HUES64 (cell line): ENCODE measurements around the gene SLFNL1. TPM values are rescaled to one million over a fixed set of nuclear protein-coding genes. Genes with fewer than 3 reads are reported as not detected.

Experiments
- H3K27ac ChIP-seq: 2 replicates; pipeline ENCODE4 v1.7.0; 2013; ENCODE audit warnings: low read depth, low read length, inconsistent platforms
- H3K27me3 ChIP-seq: 2 replicates; pipeline ENCODE4 v1.6.1; 2013; ENCODE audit warnings: mild to moderate bottlenecking, low read length; ENCODE audit not compliant: insufficient read depth
- H3K36me3 ChIP-seq: 2 replicates; pipeline ENCODE4 v1.6.1; 2013; ENCODE audit warnings: mild to moderate bottlenecking, low read length; ENCODE audit not compliant: insufficient read depth
- H3K4me1 ChIP-seq: 2 replicates; pipeline ENCODE4 v1.6.1; 2013; ENCODE audit warnings: mild to moderate bottlenecking, low read length, moderate library complexity; ENCODE audit not compliant: insufficient read depth
- H3K4me3 ChIP-seq: 2 replicates; pipeline ENCODE4 v1.5.1; 2013; ENCODE audit warnings: mild to moderate bottlenecking, low read length, moderate library complexity
- H3K9ac ChIP-seq: 2 replicates; pipeline ENCODE4 v1.6.1; 2013; ENCODE audit warnings: mild to moderate bottlenecking, low read depth, low read length
- H3K9me3 ChIP-seq: 2 replicates; pipeline ENCODE4 v1.6.1; 2013; ENCODE audit warnings: low read depth, low read length; ENCODE audit not compliant: insufficient read depth
- WGBS: fragments of 150-250, 120-280 bp; methylation state at CpG from one replicate; pipeline ENCODE4 v1.1.7; 2013; ENCODE audit warnings: missing lambda C conversion rate; 5-methylcytosine and 5-hydroxymethylcytosine counted together
- polyA plus RNA-seq, 2 experiments: library from polyadenylated mRNA; stranded (reverse); fragments of 50-300 nt; gene quantifications; one replicate each; pipeline ENCODE4 v1.2.3, GENCODE V29; 2013

Gene SLFNL1
- polyA plus RNA-seq (2013, experiment 1 of 2): not detected
- not detected for polyA plus RNA-seq (2013, experiment 2 of 2)

DNA sequence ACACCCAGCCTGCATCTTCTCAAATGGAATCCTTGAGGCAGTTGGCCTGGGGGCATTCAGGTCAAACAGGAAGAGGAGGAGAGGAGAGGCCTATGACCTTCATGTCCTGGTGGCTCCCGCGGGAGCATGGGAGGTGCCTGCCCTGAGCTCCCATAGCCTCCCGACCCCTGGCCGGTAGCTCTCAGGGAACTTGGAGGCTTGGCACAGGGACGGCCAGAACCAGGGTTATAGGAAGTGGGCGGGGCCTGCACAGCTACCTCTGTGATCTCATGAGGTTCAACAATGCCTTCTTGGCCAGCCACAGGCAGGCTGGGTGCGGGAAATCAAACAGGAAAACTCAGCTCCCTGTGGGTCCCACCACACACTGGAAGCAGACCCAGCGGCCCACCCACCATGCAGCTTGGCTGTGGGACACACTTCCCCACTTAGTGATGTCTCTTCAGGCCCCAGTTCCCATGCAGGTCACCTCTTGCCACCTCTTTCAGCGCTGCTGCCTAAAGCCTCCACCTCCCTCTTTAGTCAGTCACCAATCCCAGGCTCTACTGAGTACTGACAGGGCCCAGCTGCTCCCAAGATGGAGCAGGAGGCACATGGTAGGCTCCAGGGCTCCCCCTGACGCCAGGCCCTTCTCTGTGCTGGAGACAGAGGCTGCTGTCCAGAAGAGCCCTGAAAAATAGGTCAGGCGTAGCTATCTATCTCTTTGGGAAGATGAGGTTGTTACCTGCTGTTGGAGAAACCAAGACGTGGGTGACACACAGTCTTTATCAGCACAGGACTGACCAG lies at the start of gene SLFNL1:
Gene SLFNL1 (minus strand): TSS at position 200 of the 783 bp plus-strand sequence. CDS start 1,065 bp downstream, outside the sequence.
- peaks cover 3% of the 10 kb centered on the region; the same call in 1 of the 2 replicates for H3K4me1 ChIP-seq
- H3K27ac ChIP-seq: no peak within 1 kb of the TSS
- H3K9ac ChIP-seq: no peak within 1 kb of the TSS
- H3K9me3 ChIP-seq: no peaks in the 10 kb centered on the region
- H3K36me3 ChIP-seq: peaks cover 18% of the 10 kb centered on the region
- no peaks in the 10 kb centered on the region for H3K27me3 ChIP-seq
- H3K4me3 ChIP-seq: no peak within 1 kb of the TSS
- WGBS: 79% methylated on average over 12 of the region's 12 CpGs

DNA sequence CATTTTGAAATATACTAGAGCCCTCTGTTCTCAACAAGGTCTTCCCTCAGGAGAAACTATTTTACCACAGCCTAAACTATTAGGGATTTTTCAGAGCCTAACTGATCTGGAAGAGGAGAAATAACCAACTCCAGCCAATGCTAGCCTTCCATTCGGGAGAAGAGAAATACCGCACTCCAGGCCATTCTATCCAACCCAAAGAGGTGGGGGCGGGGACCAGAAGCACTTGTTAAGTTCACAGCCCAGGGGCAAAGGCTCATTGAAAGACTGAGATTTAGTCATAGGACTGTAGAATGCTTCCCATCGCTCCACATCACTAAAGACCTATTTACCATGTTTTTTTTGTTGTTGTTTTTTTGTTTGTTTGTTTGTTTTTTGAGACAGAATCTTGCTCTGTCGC lies 35.4 kb upstream of the SLFNL1 start:
- Histone ChIP-seq H3K9me3 (no peaks in the 10 kb centered on the region), H3K4me1 (peaks cover 6% of the 10 kb centered on the region; the same call in 1 of the 2 replicates), H3K9ac (no peak overlapping the region), H3K27ac (no peak overlapping the region), H3K4me3 (no peak overlapping the region), H3K36me3 (no peaks in the 10 kb centered on the region; the same call in 1 of the 2 replicates), H3K27me3 (no peaks in the 10 kb centered on the region)
- WGBS: 72% methylated on average over 3 of the region's 5 CpGs

DNA sequence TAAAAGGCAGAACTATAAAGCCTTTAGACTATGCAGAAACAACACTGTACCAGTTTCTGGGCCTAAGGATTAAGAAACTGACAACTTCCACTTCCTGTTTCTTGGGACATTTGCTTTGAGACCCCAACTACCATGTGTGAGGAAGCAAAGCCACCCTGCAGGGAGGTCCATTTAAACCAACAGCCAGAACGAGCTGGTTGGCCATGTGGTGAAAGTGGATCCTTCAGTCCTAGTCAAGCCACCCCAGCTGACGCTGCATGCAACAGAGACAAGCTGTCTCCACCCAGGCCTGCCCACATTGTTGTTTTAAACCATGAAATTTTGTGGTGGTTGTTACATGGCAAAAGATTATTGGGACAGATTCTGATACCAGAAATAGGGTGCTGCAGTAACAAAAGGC lies 31.8 kb upstream of the SLFNL1 start:
- H3K4me1 ChIP-seq: peaks cover 6% of the 10 kb centered on the region; the same call in 1 of the 2 replicates
- 57% methylated on average over 2 of the region's 2 CpGs for WGBS
- H3K36me3 ChIP-seq: 0 out of 2 replicates have a peak, but pooled peaks cover 3% of the 10 kb centered on the region
- H3K27me3 ChIP-seq: no peaks in the 10 kb centered on the region
- H3K27ac ChIP-seq: no peak overlapping the region
- H3K9ac ChIP-seq: no peak overlapping the region
- no peak overlapping the region for H3K4me3 ChIP-seq
- H3K9me3 ChIP-seq: no peaks in the 10 kb centered on the region

DNA sequence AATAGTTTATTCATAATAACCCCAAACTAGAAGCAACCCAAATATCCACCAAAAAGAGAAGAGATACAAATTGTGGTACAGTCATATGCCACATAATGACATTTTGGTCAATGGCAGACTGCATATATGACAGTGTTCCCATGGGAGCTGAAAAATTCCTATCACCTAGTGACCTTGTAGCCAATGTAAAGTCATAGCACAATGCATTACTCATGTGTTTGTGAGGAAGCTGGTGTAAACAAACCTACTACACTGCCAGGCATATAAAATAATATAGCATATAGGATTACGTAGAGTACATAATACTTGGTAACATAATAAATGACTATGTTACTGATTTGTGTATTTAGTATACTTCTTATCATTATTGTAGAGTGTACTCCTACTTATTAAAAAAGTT lies 29.5 kb upstream of the SLFNL1 start:
- H3K36me3 ChIP-seq: peaks cover 11% of the 10 kb centered on the region; the same call in 1 of the 2 replicates
- no peaks in the 10 kb centered on the region for H3K4me1 ChIP-seq
- WGBS: no CpG with 5 or more reads among the region's 1 CpG

DNA sequence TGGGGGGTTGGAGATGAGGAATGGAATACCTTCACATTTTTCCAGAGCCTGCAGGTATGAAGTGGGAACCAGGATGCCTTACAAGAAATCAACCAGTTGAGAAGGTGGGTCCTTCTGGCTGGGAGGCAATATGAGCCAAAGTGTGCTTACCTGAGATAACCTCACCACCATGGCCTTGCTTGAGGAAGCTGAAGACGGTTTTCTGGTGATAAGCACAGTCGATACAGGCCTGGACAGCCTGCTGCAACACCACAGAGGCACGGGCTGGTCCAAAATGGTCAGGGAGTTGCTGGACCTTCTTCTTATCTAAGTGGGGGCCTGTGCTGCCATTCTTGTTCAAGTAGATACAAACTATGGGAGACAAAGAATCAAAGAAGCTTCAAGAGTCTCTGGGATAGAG lies 27.0 kb upstream of the SLFNL1 start:
- Histone ChIP-seq H3K27ac (no peak overlapping the region), H3K9ac (no peak overlapping the region), H3K4me3 (no peak overlapping the region), H3K27me3 (no peaks in the 10 kb centered on the region), H3K9me3 (no peaks in the 10 kb centered on the region), H3K36me3 (peaks cover 17% of the 10 kb centered on the region; the same call in 1 of the 2 replicates), H3K4me1 (no peaks in the 10 kb centered on the region)
- WGBS: 91% methylated on average over 3 of the region's 3 CpGs

More for the DNA sequence above, 29.5 kb upstream of the SLFNL1 start:
- no peaks in the 10 kb centered on the region for H3K27me3 ChIP-seq
- no peak overlapping the region for H3K4me3 ChIP-seq
- no peak overlapping the region for H3K9ac ChIP-seq
- no peak overlapping the region for H3K27ac ChIP-seq
- H3K9me3 ChIP-seq: no peaks in the 10 kb centered on the region

DNA sequence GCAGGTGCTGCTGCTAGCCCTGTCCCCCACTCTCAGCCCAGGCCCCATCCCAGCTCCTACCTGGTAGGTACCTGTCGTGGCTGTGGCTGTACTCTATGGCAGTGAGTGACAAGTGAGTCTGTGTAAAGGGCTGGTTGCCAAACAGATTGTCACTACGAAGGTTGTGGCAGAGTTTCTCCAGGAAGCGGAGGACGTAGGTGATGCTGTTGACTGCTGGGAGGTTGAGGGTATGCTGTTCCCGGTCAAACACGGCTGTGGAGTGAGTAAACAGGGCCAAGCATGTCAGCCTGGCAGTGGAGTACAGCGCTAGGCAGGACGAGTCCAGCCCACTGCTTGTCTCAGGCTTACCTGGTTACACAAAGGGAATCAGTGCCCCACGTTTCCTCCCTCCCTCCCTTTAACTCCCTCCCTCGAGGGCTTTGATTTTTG lies 24.8 kb upstream of the SLFNL1 start:
- H3K4me3 ChIP-seq: no peak overlapping the region
- no peak overlapping the region for H3K27ac ChIP-seq
- WGBS: 90% methylated on average over 10 of the region's 10 CpGs
- H3K9me3 ChIP-seq: no peaks in the 10 kb centered on the region
- H3K9ac ChIP-seq: no peak overlapping the region
- H3K36me3 ChIP-seq: peaks cover 17% of the 10 kb centered on the region; the same call in 1 of the 2 replicates
- H3K4me1 ChIP-seq: no peaks in the 10 kb centered on the region
- H3K27me3 ChIP-seq: no peaks in the 10 kb centered on the region

DNA sequence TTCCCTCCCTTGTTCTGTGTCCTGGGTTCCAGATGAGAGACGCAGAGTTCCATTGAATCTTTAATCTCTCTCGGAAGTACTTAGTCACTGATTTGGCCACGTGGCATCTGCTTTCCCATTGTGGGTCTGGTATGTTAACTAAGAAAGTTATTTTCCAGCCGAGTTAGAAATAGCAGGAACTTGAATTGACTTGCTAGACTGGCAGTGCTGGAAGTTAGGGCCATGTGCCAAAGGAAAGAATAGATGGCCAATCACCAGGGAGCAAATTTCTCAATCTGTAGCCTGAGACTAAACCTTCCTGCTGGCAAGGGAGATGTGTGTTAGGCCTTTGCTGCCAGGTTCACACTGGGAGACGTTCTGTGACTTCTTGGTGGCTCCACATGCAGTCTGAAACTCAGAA lies 24.2 kb upstream of the SLFNL1 start:
- H3K4me3 ChIP-seq: no peak overlapping the region
- WGBS: 89% methylated on average over 5 of the region's 5 CpGs
- no peak overlapping the region for H3K9ac ChIP-seq
- H3K36me3 ChIP-seq: peaks cover 17% of the 10 kb centered on the region; the same call in 1 of the 2 replicates
- no peaks in the 10 kb centered on the region for H3K27me3 ChIP-seq
- H3K4me1 ChIP-seq: no peaks in the 10 kb centered on the region
- H3K27ac ChIP-seq: no peak overlapping the region
- H3K9me3 ChIP-seq: no peaks in the 10 kb centered on the region

DNA sequence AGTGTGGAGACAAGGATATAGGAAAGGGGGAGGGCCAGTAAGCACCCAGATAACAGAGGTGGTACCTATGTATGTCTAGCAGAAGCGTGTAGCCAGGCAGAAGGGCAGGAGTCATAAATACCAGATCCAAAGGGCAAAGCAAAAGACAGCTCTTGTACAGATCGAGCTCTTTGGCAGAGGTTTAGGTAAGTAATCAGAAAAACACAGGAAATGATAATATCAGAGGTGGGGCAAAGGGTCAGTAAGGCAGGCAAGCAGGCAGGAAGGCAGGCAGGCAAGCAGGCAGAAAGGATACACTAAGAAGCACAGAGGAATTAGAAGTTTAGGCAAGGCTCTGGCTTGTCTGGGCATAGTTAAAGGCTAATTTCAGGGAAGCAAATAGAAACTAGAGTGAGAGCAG lies 22.7 kb upstream of the SLFNL1 start:
- H3K36me3 ChIP-seq: peaks cover 17% of the 10 kb centered on the region; the same call in 1 of the 2 replicates
- H3K4me3 ChIP-seq: no peak overlapping the region
- WGBS: 86% methylated on average over 2 of the region's 2 CpGs
- H3K9ac ChIP-seq: no peak overlapping the region
- H3K27ac ChIP-seq: no peak overlapping the region
- no peaks in the 10 kb centered on the region for H3K27me3 ChIP-seq
- no peaks in the 10 kb centered on the region for H3K9me3 ChIP-seq
- no peaks in the 10 kb centered on the region for H3K4me1 ChIP-seq

DNA sequence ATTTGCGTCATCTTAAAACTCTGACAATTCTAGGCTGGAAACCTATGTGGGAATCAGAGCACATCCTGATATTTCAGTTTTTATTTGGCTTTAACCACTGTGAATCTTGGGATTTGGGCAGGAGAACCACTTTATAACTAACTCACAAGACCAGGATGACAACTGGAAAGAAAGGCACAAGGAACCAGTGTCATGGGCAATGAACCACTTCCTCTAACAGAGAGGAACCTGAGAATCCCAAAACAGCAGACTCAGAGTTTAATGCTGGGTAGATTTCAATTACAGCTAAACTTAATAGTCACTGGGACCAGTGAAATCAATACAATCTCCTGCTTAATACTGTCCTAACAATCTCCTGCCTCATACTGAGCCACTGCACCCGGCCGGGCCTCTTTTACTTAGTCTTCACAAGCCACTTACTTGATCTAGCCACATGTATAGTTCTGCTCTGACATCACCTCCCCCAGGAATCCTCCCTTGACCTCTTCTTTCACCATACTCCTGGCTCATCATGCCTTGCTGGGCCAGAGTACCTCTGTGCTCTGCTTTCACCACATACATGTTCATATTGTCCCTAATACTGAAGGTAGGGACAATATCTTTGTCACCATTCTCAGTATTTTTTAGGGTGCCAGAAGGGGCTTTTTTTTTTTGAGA lies 20.2 kb upstream of the SLFNL1 start:
- WGBS: 93% methylated on average over 3 of the region's 3 CpGs
- peaks cover 8% of the 10 kb centered on the region; the same call in 1 of the 2 replicates for H3K36me3 ChIP-seq

DNA sequence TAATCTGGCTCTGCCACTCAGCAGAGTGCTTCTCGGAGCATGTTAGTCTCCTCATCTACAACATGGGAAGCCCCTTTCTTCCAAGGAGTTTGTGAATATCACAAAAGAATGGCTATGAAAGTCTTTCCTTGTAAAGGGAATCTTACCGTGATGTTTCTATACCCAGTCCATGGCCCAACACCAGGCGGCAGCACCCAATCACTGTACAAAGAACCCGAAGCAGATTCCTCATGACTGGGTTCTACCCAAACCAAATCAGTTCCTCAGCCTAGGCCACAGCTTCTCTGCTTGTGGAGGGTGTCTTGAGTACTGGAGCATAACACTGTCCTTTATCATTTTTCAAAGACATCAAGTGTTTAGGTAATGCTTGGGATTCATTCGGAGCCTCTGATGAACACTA lies 16.6 kb upstream of the SLFNL1 start:
- Histone ChIP-seq H3K36me3 (peaks cover 6% of the 10 kb centered on the region; the same call in 1 of the 2 replicates), H3K27ac (no peak overlapping the region), H3K9ac (no peak overlapping the region), H3K27me3 (no peaks in the 10 kb centered on the region), H3K4me3 (no peak overlapping the region), H3K9me3 (no peaks in the 10 kb centered on the region), H3K4me1 (peaks cover 9% of the 10 kb centered on the region; the same call in 1 of the 2 replicates)
- 98% methylated on average over 5 of the region's 5 CpGs for WGBS

More for the DNA sequence above, 20.2 kb upstream of the SLFNL1 start:
- no peaks in the 10 kb centered on the region for H3K27me3 ChIP-seq
- H3K4me3 ChIP-seq: no peak overlapping the region
- H3K27ac ChIP-seq: no peak overlapping the region
- H3K9ac ChIP-seq: no peak overlapping the region
- H3K9me3 ChIP-seq: no peaks in the 10 kb centered on the region
- H3K4me1 ChIP-seq: no peaks in the 10 kb centered on the region
